T-helper 17 cell (primary cell): Measurements from ENCODE around the gene TSC22D3. TPM values are rescaled to one million over a fixed set of nuclear protein-coding genes. Genes with fewer than 3 reads are reported as not detected.

Experiments used
- ATAC-seq: fragments of 150-1000 bp; cut with Tn5 transposase; 2 replicates; pipeline ENCODE4 v1.10.0; 2021; ENCODE audit warnings: mild to moderate bottlenecking, moderate library complexity
- DNase-seq, 3 donors: peaks; one replicate each; pipeline versions ENCODE4 v3.0.0 to v3.0.0-alpha.2; 2020 to 2021
- H3K9me3 ChIP-seq: one replicate; pipeline ENCODE4 v1.7.0; 2013; ENCODE audit warnings: low read length, mild to moderate bottlenecking; ENCODE audit not compliant: control insufficient read depth, poor library complexity, severe bottlenecking
- H3K27ac Mint-ChIP-seq: one replicate; pipeline ENCODE4 v1.8.0; 2022; ENCODE audit warnings: mild to moderate bottlenecking, moderate library complexity, mixed read lengths
- H3K27me3 Mint-ChIP-seq: one replicate; pipeline ENCODE4 v1.8.0; 2022; ENCODE audit warnings: mixed read lengths
- H3K36me3 Mint-ChIP-seq: one replicate; pipeline ENCODE4 v1.8.0; 2022; ENCODE audit warnings: low read depth, mixed read lengths
- H3K4me1 Mint-ChIP-seq: one replicate; pipeline ENCODE4 v1.8.0; 2022; ENCODE audit warnings: mild to moderate bottlenecking, mixed read lengths
- H3K4me3 Mint-ChIP-seq: one replicate; pipeline ENCODE4 v1.8.0; 2022; ENCODE audit warnings: mild to moderate bottlenecking, moderate library complexity, mixed read lengths
- total RNA-seq, 4 donors: library from RNA in 2 of 4; stranded (reverse) in 2 of 4; gene quantifications; one replicate each; pipeline ENCODE4 v1.2.3 and lab custom pipeline; 2022 to 2026

The TSC22D3 gene
- total RNA-seq, 2 donors from 2014 or later = 1,559 to 2,031 TPM

GRCh38 chrX:107752043-107752442, 23.5 kb downstream of the TSC22D3 start:
- Mint-ChIP-seq H3K4me3 (no peak overlapping the region), H3K27ac (no peak overlapping the region), H3K4me1 (peaks cover 8% of the 10 kb centered on the region), H3K27me3 (no peaks in the 10 kb centered on the region), H3K36me3 (no peaks in the 10 kb centered on the region)
- DNase-seq (no peak), ATAC-seq (no peak)
- H3K9me3 ChIP-seq = no peaks in the 10 kb centered on the region

- ATAC-seq (no peak), DNase-seq (no peak)
- H3K9me3 ChIP-seq = no peaks in the 10 kb centered on the region
- Mint-ChIP-seq H3K4me3 (no peak overlapping the region), H3K36me3 (no peaks in the 10 kb centered on the region), H3K27ac (no peak overlapping the region), H3K4me1 (peaks cover 10% of the 10 kb centered on the region), H3K27me3 (no peaks in the 10 kb centered on the region)
Measured at GRCh38 chrX:107750861-107751445, 24.6 kb downstream of the TSC22D3 start.

DNA sequence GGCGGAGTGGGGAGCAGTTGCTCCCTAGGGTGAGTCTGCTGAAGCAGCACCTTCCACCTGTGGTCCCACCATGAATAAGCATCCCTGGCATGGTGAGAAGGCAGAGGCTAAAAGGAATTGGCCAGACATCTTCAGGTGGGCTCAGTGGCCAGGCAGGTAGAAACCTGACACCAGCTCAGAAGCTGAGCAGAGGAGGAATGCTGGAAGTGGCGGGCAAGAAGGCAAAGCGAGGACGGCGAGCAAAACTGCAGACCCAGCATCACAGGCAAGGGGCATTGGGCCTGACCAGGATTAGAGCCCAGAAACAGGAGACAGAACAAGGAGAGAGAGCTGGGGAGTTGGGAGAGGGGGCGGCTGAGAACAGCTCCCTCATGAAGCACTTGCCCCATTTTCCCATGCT, 25.3 kb downstream of the TSC22D3 start:
- ATAC-seq = no peak
- H3K4me3 Mint-ChIP-seq = no peak overlapping the region
- H3K36me3 Mint-ChIP-seq = no peaks in the 10 kb centered on the region
- no peak overlapping the region for H3K27ac Mint-ChIP-seq
- DNase-seq = no peak
- peaks cover 6% of the 10 kb centered on the region for H3K4me1 Mint-ChIP-seq
- H3K27me3 Mint-ChIP-seq = no peaks in the 10 kb centered on the region
- no peaks in the 10 kb centered on the region for H3K9me3 ChIP-seq

DNA sequence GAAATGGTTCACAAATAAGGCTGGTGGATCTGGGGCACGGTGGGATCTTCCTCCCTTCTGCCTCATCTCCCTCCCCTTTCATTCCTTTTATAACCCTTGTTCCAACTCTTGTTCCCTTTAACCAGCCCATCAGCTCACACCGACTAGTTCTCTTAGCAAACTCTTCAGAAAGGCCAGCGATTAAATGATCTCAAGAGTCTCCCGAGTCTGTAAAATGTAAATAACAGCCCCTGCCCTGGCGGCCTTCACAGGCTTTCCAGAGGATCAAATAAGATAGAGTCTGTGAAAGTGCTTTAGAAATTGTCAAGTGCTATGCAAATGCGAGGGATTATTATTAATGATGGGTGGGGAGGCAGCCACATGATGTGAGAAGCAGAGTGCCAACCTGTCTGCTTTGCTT, 27.1 kb downstream of the TSC22D3 start:
- Mint-ChIP-seq H3K36me3 (no peaks in the 10 kb centered on the region), H3K27ac (no peak overlapping the region), H3K4me1 (peaks cover 6% of the 10 kb centered on the region), H3K4me3 (no peak overlapping the region), H3K27me3 (no peaks in the 10 kb centered on the region)
- ATAC-seq (no peak), DNase-seq (no peak)
- no peaks in the 10 kb centered on the region for H3K9me3 ChIP-seq

GRCh38 chrX:107747596-107748161, 27.9 kb downstream of the TSC22D3 start:
- peaks cover 9% of the 10 kb centered on the region for H3K4me1 Mint-ChIP-seq
- H3K36me3 Mint-ChIP-seq = no peaks in the 10 kb centered on the region
- ATAC-seq (no peak), DNase-seq (no peak)
- no peaks in the 10 kb centered on the region for H3K27me3 Mint-ChIP-seq
- H3K27ac Mint-ChIP-seq = no peak overlapping the region
- H3K9me3 ChIP-seq = no peaks in the 10 kb centered on the region
- H3K4me3 Mint-ChIP-seq = no peak overlapping the region

DNA sequence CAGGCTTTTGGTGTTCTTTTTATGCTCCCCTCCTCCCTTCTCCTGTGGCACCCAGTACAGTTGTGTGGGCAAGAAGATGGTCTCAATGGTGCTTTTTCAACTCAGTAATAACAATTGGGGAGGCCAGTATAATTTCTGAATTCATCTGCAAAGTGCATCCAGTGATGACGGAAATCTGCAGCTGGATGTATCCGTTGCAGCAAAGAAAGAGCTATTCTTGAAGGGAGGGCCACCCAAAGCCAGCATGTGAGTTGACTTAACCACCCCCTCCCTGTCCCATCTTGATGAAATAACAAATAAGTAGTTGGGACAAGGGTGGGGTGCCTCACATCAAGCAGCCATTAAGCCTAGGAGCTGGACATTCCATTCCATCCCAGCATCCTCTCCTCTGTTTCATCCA, 30.7 kb downstream of the TSC22D3 start:
- H3K36me3 Mint-ChIP-seq = no peaks in the 10 kb centered on the region
- ATAC-seq = no peak
- no peak for DNase-seq
- peaks cover 19% of the 10 kb centered on the region for H3K4me1 Mint-ChIP-seq
- H3K4me3 Mint-ChIP-seq = no peak overlapping the region
- no peak overlapping the region for H3K27ac Mint-ChIP-seq
- H3K9me3 ChIP-seq = no peaks in the 10 kb centered on the region
- H3K27me3 Mint-ChIP-seq = no peaks in the 10 kb centered on the region

DNA sequence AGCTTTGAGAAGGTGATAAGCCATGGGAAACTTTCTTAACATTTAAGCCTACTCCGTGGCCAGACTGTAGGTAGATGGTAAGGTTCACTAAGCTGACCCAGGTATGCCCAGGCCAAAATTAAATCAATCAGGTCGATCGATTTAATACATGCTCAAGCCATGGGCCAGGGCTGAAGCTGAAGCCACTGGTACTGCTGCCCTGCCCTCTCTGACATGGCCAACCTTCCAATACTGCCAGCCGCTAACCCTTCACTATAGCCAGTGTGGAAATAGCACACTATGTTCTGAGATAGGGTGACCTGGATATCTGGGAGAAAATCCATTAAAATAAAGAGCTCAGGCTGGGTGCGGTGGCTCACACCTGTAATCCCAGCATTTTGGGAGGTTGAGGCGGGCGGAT, 31.6 kb downstream of the TSC22D3 start:
- Mint-ChIP-seq H3K4me3 (no peak overlapping the region), H3K27me3 (no peaks in the 10 kb centered on the region), H3K36me3 (no peaks in the 10 kb centered on the region), H3K27ac (no peak overlapping the region), H3K4me1 (peaks cover 19% of the 10 kb centered on the region)
- ATAC-seq (no peak), DNase-seq (no peak)
- no peaks in the 10 kb centered on the region for H3K9me3 ChIP-seq

GRCh38 chrX:107742700-107743191, 32.8 kb downstream of the TSC22D3 start:
- Mint-ChIP-seq H3K4me1 (peaks cover 19% of the 10 kb centered on the region), H3K36me3 (no peaks in the 10 kb centered on the region), H3K4me3 (peak overlapping the region; percentile 77), H3K27me3 (no peaks in the 10 kb centered on the region), H3K27ac (peak overlapping the region; percentile 89)
- no peak for DNase-seq
- ATAC-seq = no peak
- no peaks in the 10 kb centered on the region for H3K9me3 ChIP-seq

- peak overlapping the region; percentile 89 for H3K27ac Mint-ChIP-seq
- H3K27me3 Mint-ChIP-seq = no peaks in the 10 kb centered on the region
Measured at GRCh38 chrX:107741404-107741790, 34.2 kb downstream of the TSC22D3 start.

DNA sequence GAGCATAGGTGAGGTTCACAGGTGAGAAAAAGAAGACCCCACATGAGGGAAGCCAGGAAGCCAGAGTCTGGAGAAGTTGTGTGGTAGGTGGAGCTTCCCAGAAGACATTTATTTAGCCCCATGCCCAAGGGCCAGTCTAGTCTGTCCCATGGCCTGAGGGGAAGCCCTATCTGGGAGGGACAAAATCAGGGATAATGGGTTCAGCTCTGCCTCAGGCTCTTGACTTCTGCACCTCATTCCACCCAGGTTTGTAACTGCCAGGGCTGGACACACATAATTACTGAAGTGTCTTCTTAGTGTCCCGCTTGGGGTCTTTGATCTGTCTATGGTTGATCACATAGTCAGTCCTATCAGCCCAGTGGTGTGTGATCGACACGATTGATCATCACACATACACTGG, 36.0 kb downstream of the TSC22D3 start:
- ATAC-seq (no peak), DNase-seq (no peak)
- Mint-ChIP-seq H3K4me3 (no peak overlapping the region), H3K27me3 (no peaks in the 10 kb centered on the region), H3K36me3 (no peaks in the 10 kb centered on the region), H3K4me1 (peaks cover 16% of the 10 kb centered on the region), H3K27ac (peak overlapping the region; percentile 24)
- no peaks in the 10 kb centered on the region for H3K9me3 ChIP-seq

More at GRCh38 chrX:107741404-107741790, 34.2 kb downstream of the TSC22D3 start:
- H3K36me3 Mint-ChIP-seq = no peaks in the 10 kb centered on the region
- DNase-seq (no peak), ATAC-seq (peak; percentile 4)
- no peaks in the 10 kb centered on the region for H3K9me3 ChIP-seq
- H3K4me3 Mint-ChIP-seq = peak overlapping the region; percentile 77
- peaks cover 19% of the 10 kb centered on the region for H3K4me1 Mint-ChIP-seq

DNA sequence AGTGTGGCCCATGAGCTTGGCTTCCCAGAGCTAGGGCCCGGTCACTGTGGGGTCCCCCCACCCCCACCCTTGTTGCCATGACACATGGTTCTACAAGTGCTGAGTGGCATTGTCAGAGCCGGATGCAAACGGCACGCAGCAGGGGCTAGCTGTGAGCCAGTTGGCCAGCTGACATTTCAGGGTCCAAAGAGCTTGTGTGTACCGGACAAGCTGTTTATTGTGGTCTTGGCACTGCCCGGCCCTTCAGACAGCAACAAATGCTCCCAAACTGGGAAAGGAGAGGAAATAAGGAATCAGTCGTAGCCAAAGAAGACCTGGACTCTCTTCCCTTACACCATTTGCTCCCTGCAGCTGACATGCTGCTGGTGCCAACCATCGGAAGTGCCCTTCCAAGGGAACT, 36.8 kb downstream of the TSC22D3 start:
- DNase-seq = no peak
- Mint-ChIP-seq H3K27me3 (no peaks in the 10 kb centered on the region), H3K27ac (peak overlapping the region; percentile 24), H3K4me1 (peaks cover 16% of the 10 kb centered on the region), H3K36me3 (no peaks in the 10 kb centered on the region), H3K4me3 (no peak overlapping the region)
- no peaks in the 10 kb centered on the region for H3K9me3 ChIP-seq
- no peak for ATAC-seq

DNA sequence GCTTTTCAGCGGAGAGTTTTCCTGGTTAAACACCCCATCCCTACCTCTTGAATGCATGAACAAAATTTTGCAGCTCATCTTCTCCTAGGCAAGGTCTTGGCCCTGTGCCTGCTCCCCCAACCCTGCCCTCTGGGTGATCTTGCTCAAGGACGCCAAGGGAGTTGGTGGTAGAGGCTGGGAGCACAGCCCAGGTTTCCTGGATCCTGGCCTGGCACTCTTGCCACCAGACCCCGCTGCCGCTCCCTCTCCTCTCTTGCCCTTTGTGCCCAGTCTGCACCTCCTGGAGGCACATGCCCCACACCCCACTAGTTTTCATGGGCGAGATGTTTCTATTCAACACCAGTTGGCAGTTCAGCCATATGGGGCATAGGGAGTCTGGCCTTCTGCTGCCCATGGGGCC, 37.3 kb downstream of the TSC22D3 start:
- H3K36me3 Mint-ChIP-seq = no peaks in the 10 kb centered on the region
- no peaks in the 10 kb centered on the region for H3K9me3 ChIP-seq
- H3K4me3 Mint-ChIP-seq = no peak overlapping the region
- ATAC-seq (no peak), DNase-seq (no peak)
- no peak overlapping the region for H3K27ac Mint-ChIP-seq
- H3K27me3 Mint-ChIP-seq = no peaks in the 10 kb centered on the region
- H3K4me1 Mint-ChIP-seq = peaks cover 16% of the 10 kb centered on the region

DNA sequence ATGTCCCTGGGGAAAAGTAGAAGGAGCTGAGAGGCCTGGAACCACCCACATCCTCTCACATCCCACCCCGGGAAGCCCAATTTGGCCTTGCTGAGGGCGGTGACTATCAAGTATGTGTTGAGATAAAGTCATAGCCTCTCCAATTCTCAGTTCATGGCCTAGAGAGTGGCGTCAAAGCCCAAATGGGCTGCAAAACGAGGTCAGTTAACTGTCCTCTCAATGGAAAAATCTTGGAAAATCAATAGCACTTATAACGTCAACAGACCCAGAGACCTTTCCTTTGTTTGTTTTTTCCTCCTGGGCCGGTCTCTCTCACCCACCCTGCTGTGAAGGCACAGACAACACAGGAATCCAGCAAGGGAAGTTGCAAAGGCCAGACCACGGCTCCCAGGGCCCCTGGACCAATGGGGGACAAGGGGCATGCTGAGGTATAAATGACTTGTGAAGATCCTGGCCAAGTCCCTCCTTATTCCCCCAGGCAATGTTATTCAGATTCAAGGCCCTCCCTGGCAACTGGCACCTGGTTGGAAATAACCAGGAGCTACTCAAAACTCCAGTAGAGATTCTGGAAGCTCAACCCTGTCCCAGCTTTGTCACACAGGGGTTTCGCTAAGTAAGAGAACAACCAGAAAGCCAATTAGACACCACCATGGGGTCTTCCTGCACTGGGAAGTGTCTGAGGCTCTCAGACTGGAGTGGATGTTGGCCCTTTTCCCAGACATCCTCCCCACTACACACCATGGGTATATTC, 38.6 kb downstream of the TSC22D3 start:
- Mint-ChIP-seq H3K36me3 (peaks cover 3% of the 10 kb centered on the region), H3K27ac (no peak overlapping the region), H3K4me3 (no peak overlapping the region), H3K27me3 (no peaks in the 10 kb centered on the region), H3K4me1 (peaks cover 6% of the 10 kb centered on the region)
- ATAC-seq (no peak), DNase-seq (no peak)
- no peaks in the 10 kb centered on the region for H3K9me3 ChIP-seq
